ENCODE results near the gene RAB29. TPM values are rescaled to one million over a fixed set of nuclear protein-coding genes. Genes with fewer than 3 reads are reported as not detected.
"Not testable (repeated sequence)": the region's sequence is repeated elsewhere in the genome, so short reads cannot be mapped to it uniquely, and the experiment has no call there.

RAB29 gene
- total RNA-seq: 17.6 TPM

DNA sequence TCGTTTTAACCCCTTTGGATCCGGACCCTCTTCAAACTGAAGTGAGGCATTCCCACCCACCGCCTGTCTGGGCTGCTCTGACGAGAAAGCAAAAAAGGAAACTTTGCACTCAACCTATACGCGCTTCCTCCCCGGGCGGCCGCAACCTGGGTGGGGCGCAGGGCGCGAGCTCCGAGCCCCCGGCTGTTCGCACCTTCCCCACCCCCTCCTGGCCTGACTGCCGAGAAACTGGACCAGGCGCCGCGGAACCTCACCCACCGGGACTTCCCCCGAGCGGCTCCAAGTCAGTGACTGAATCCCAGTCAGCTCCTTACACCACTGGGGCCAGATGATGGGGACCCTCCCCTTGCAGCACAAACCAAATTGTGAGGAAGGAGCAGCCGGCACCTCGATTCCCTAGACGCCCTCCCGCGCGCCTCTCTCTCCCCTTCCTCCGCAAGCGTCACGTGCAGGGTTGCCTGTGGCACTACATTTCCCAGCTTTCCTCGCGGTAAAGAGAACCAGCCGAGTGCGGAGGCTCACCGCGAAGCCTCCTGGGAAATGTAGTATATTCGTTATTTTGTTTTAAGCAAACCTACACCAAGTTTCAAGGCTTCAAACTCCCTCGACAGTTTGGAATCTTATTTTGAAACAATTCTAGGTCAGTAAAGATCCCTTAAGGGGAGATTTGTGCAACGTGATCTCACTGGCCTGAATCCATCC lies at the start of gene RAB29:
TSS of gene RAB29 (minus strand) at position 468 of the 702 bp plus-strand sequence. CDS start 526 bp downstream, outside the sequence.
- peak; percentile 98 for ATAC-seq
- intact Hi-C loops (cut with DNase I): no loop called here
- peak; percentile 90 for DNase-seq (ENCODE audit: low spot score)

DNA sequence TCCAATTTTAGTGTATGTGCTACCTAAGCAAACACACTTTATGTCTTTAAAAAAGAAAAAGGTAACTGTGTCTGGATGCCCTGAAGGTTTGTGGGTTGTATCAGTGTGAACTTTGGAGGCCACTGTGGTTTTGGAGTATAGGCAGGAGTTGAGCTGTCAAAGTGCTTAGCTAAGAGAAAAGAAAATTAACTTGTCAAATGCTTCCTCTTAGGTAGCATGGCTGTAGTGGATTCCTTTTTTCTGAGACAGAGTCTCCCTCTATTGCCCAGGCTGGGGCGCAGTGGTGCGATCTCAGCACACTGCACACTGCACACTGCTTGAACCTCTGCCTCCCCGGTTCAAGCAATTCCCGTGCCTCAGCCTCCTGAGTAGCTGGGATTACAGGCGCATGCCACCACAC lies 48.9 kb upstream of the RAB29 start:
- intact Hi-C loops (cut with DNase I): loop anchor here (1.0 kb wide), 1 partner anchor 17 kb away; no protein-coding TSS in a partner anchor
- ATAC-seq (no peak), DNase-seq (ENCODE audit: low spot score) (no peak)

GRCh38 chr1:205823260-205823659 lies 48.0 kb upstream of the RAB29 start:
- intact Hi-C loops (cut with DNase I); ATAC-seq; DNase-seq (ENCODE audit: low spot score): not testable (repeated sequence)

DNA sequence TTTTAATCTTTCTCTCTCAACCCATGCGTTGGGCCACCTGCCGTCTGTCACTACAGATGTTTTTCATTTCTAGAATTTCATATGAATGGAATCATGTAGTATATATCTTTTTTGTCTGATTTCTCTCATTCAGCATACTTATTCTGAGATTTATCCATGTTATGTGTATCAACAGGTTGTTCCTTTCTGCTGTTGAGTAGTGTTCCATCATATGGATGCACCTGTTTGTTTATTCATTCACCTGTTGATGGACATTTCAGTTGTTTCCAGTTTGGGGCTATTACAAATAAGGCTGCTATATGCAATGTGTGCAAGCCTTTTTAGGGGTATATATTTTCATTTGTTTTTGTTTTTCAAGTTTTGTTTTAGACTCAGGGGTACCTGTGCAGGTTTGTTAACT lies 47.1 kb upstream of the RAB29 start:
- no peak for ATAC-seq
- no peak for DNase-seq (ENCODE audit: low spot score)
- intact Hi-C loops (cut with DNase I): no loop called here

DNA sequence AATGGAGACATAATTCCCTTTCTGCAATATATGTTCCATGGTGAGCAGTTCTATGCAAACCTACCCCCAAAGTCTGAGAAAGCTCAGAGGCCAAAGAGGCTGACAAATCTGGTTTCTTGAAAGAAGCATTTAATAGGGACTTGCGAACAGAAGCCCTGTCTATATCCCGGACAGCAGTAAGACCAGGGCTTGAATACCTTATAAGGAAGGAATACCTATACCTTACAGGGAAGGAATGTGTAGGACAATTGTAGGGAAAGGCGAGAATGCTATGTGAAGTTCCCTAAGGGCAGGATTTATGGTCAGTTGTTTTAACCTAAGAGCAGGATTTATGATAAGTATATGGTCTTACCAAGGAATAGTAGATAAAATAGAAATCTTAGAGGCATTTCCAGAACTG lies 42.7 kb upstream of the RAB29 start:
- intact Hi-C loops (cut with DNase I): no loop called here
- no peak for ATAC-seq

DNA sequence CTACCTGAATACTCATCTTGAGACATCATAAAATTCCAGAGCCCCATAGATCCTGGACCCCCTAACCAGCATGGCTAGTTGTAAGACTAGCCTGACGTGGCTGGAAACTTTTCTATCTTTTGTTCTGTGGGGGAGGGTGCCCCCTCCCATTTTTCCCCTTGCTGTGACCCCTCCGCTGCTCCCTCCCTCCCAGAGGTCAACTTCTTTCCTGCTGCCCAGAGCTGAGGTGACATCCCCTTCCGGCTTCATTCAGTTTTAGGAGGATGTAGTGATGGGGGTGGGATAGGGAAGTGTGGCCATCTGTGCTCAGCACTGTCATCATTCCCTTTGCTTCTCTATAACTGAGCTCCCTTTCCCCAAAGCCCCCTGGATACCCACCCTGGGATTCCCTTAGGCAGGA lies 42.1 kb upstream of the RAB29 start:
- intact Hi-C loops (cut with DNase I): no loop called here
- ATAC-seq: no peak
- no peak for DNase-seq (ENCODE audit: low spot score)

More for the DNA sequence above, 42.7 kb upstream of the RAB29 start:
- DNase-seq (ENCODE audit: low spot score): no peak

- ATAC-seq (no peak), DNase-seq (ENCODE audit: low spot score) (no peak)
- intact Hi-C loops (cut with DNase I): no loop called here
Measured at GRCh38 chr1:205813755-205814058, 38.4 kb upstream of the RAB29 start.

DNA sequence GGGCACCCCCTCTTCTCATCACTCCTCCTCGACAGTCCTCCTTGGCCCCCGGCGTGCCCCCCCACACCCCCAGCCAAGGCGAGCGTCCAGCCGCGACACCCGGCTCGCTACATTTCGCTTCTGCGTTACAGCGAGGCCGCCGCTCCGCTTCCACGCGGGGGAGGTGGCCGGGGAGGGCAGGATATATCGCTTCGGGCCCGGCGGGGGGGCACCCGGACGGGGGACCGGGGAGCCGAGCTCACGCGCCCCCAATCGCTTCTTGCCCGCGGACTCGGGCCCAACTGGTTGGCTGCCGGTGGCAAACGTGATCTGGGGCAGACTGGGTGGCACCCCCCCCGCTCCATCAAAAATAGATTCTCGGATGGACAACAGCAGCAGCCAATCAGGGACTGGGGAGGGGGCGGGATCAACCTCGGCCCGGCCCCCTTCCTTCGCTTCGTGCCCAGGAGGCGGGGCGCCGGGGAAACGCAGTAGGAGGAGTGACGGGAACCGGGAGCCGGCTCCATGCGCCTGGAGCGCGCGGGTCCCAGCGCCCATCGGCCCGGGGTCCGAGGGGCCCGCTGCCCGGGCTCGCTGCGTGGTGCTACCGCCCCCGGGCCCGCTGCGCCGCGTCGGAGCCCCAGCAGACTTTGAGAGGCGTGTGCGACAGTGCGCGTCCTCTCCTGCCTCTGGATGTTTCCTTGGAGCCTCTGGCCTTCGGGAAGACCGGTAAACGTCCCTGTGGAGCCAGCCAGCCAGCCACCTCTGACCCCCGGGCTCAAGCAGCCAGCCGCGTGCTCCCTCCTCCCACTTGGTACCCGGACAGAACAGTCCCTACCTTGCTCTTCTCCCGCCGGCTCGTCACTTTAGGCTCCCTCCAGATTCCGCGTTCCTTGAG lies 37.8 kb upstream of the RAB29 start, which contains the start of gene SLC41A1:
TSS of gene SLC41A1 (minus strand) at position 321 of the 877 bp plus-strand sequence. CDS start 2,757 bp downstream, outside the sequence.
- DNase-seq (ENCODE audit: low spot score) (peak; percentile 96), ATAC-seq (peak; percentile 98)
- intact Hi-C loops (cut with DNase I): no loop called here

- ATAC-seq: peak; percentile 35
- intact Hi-C loops (cut with DNase I): no loop called here
- DNase-seq (ENCODE audit: low spot score): no peak
Measured at GRCh38 chr1:205812271-205812877, 37.1 kb upstream of the RAB29 start.

GRCh38 chr1:205811660-205812059 lies 36.4 kb upstream of the RAB29 start:
- no peak for DNase-seq (ENCODE audit: low spot score)
- no peak for ATAC-seq
- intact Hi-C loops (cut with DNase I): no loop called here

GRCh38 chr1:205810448-205811157 lies 35.3 kb upstream of the RAB29 start:
- DNase-seq (ENCODE audit: low spot score) (no peak), ATAC-seq (no peak)
- intact Hi-C loops (cut with DNase I): no loop called here

GRCh38 chr1:205809942-205810345 lies 34.7 kb upstream of the RAB29 start:
- ATAC-seq (no peak), DNase-seq (ENCODE audit: low spot score) (no peak)
- intact Hi-C loops (cut with DNase I): no loop called here

GRCh38 chr1:205809469-205809868 lies 34.2 kb upstream of the RAB29 start:
- DNase-seq (ENCODE audit: low spot score): no peak
- no peak for ATAC-seq
- intact Hi-C loops (cut with DNase I): no loop called here

DNA sequence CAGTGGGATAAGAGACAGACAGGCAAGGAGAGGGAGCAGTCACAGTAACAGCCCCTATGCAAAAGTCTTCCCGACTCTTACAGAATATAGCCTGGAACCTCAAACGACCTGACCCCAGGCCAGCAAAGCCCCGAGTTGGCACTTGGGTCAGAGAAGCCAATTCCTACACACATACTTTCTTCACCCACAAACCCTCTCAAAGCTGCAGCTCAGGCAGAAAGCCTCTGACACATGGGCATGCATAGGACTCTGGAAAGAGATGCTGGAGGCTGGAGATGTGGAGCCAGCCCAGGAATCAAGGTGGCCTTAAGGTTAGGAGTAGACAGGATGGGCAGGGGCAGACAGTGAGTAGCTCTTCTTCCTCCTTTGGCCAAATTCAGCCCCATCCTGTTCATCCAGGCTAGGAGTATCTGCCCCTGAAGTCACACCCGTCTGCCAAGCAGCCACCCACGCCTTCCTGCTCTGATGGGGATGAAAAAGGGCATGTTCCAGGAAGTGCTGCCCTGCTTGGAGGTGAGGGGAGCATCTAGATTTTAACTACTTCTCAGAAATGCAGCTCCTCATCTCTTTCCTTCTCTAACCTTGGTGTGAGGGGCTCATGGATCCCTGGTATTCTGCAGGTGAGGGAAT lies 29.9 kb upstream of the RAB29 start:
- intact Hi-C loops (cut with DNase I): no loop called here
- ATAC-seq (no peak), DNase-seq (ENCODE audit: low spot score) (no peak)

DNA sequence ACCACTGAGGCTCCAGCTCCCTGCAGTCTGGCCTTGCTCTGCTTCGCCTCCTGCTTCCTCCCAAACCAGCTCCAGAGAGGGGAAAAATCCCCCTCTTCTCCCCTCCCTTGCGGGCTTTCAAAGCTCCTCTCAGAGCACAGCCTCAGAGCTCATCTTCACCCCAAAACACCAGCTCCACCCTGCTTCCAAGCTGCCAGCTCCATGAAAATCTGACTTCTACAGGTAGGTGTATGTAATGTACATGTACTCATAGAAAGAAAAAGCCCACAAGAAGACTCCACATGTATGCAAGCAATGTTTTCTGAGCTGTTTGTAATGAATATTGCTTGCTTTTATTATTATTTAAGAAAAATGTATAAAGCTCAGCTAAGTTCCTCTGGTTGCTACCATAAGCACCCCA lies 29.3 kb upstream of the RAB29 start:
- intact Hi-C loops (cut with DNase I): no loop called here
- ATAC-seq: no peak
- DNase-seq (ENCODE audit: low spot score): no peak

DNA sequence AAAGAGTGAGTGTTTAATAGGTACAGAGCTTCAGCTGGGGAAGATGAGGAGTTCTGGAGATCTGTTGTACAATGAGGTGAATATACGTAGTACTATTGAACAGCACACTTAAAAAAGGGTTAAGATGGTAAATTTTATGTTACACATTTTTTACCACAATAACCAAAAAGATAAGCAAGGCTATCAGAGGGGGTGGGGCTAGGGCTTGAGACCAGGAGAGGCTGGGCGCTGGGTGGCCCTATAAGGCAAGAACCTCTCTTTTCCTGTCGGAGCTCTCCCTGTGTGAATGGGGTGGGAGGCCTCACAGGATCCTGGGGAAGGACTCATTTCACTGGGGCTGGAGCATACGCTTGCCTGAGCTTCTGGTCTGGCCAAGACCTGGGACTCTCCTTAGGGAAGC lies 28.7 kb upstream of the RAB29 start:
- intact Hi-C loops (cut with DNase I): no loop called here
- ATAC-seq (no peak), DNase-seq (ENCODE audit: low spot score) (no peak)

DNA sequence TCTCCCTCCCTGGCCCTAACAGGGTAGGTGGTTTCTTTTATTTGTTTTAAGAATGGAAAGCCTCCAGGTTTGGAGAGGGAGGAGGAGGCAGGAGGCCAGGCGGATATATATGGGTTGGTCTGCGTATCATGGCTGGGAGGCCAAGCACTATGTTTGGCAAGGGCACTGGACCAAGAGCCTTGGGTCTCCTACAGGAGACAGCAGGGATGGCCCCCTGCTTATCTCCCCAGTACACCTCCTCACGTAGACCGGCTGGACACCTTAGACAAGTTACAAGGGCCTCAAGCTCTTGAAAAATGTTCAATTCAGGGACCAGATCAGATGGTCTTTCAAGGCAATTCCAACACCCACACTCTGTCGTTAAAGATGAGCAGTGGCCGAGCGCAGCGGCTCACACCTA lies 26.8 kb upstream of the RAB29 start:
- ATAC-seq (no peak), DNase-seq (ENCODE audit: low spot score) (no peak)
- intact Hi-C loops (cut with DNase I): no loop called here

- ATAC-seq (no peak), DNase-seq (ENCODE audit: low spot score) (no peak)
- intact Hi-C loops (cut with DNase I): no loop called here
Measured at GRCh38 chr1:205800981-205801703, 25.9 kb upstream of the RAB29 start.
